Activated effector memory CD4-positive, alpha-beta T cell treated with anti-CD3 and anti-CD28 coated beads, Interleukin-2, amount 50 U/mL, for 16 hours (primary cell): ENCODE results near the gene COX7A2.

Source experiments
- DNase-seq: peaks from one replicate; pipeline ENCODE4 v3.0.0-alpha.2; 2020

COX7A2 gene

GRCh38 chr6:75196081-75196687 lies 47.4 kb downstream of the COX7A2 start:
- no peak for DNase-seq

GRCh38 chr6:75188221-75188925 lies 55.2 kb downstream of the COX7A2 start:
- no peak for DNase-seq
